GM12878 (cell line): ENCODE data around the gene SIRT2. TPM values are rescaled to one million over a fixed set of nuclear protein-coding genes. Genes with fewer than 3 reads are reported as not detected.

Experiments
- ATAC-seq: fragments of 200-7000 bp; cut with Tn5 transposase; 3 replicates; pipeline ENCODE4 v1.9.1; 2020; ENCODE audit warnings: mild to moderate bottlenecking, moderate library complexity
- BruUV-seq: library from RNA; stranded (reverse); fragments of 400-500 nt; replicated peaks from 2 replicates; lab custom pipeline; 2021; lab: Mats Ljungman, UMichigan
- CTCF ChIA-PET: fragments of 300-600 bp; sonication (Branson Sonifier 250); formaldehyde crosslinking; extraction: SDS; loops from one replicate; lab custom pipeline; 2021; ENCODE audit warnings: inconsistent platforms; lab: Yijun Ruan, JAX
- POLR2A ChIA-PET: fragments of 350-600 bp; formaldehyde crosslinking; extraction: SDS; loops from one replicate; lab custom pipeline; 2021; ENCODE audit warnings: inconsistent platforms; lab: Charles Lee
- RAD21 ChIA-PET: fragments of 300-600 bp; sonication (Branson Sonifier 250); formaldehyde crosslinking; loops from one replicate; lab custom pipeline; 2023; ENCODE audit warnings: antibody characterized with exemption; ENCODE audit not compliant: unreplicated experiment; lab: Charles Lee
- SMC1A ChIA-PET: fragments of 300-600 bp; sonication (Branson Sonifier 250); formaldehyde crosslinking; loops from one replicate; lab custom pipeline; 2023; ENCODE audit not compliant: unreplicated experiment, uncharacterized antibody; lab: Charles Lee
- DNase-seq: peaks from one replicate; pipeline ENCODE4 v3.0.0-alpha.2; 2011; ENCODE audit warnings: low read depth, low spot score
- FAIRE-seq: peaks from 3 replicates; lab custom pipeline; 2011; peaks lifted over from hg19 to GRCh38; lab: Jason Lieb, UNC
- H2AFZ ChIP-seq: 2 replicates; pipeline ENCODE4 v1.6.0; 2011; ENCODE audit warnings: low read depth, low read length, control low read depth; ENCODE audit not compliant: control insufficient read depth
- H3K27ac ChIP-seq: 2 replicates; pipeline ENCODE4 v1.5.1; 2011; ENCODE audit warnings: control low read depth; ENCODE audit not compliant: control insufficient read depth, insufficient read depth
- H3K27me3 ChIP-seq, 2 experiments: replicated peaks in 1 of 2; 2 replicates each; pipeline versions ENCODE4 v1.6.0 to v1.6.1; 2011; ENCODE audit warnings: low read length in 1 of 2; ENCODE audit not compliant: control insufficient read depth in 2 of 2, insufficient read depth in 2 of 2
- H3K36me3 ChIP-seq, 2 experiments: 2 replicates each; pipeline ENCODE4 v1.5.1; 2011; ENCODE audit warnings: low read length in 1 of 2; ENCODE audit not compliant: control insufficient read depth in 2 of 2, insufficient read depth in 2 of 2
- H3K4me1 ChIP-seq: 2 replicates; pipeline ENCODE4 v1.6.1; 2011; ENCODE audit warnings: mild to moderate bottlenecking, low read length, moderate library complexity, mixed read lengths; ENCODE audit not compliant: control insufficient read depth, insufficient read depth
- H3K4me2 ChIP-seq: 2 replicates; pipeline ENCODE4 v1.6.0; 2011; ENCODE audit warnings: control low read depth; ENCODE audit not compliant: control insufficient read depth, insufficient read depth
- H3K4me3 ChIP-seq: fragments of 200-600 bp; sonication (generic); 2 replicates; pipeline ENCODE4 v1.5.1; 2016
- H3K79me2 ChIP-seq: 2 replicates; pipeline ENCODE4 v1.6.0; 2011; ENCODE audit warnings: low read length; ENCODE audit not compliant: control insufficient read depth, insufficient read depth
- H3K9ac ChIP-seq: 2 replicates; pipeline ENCODE4 v1.8.0; 2011; ENCODE audit warnings: low read length, control low read depth, mixed read lengths; ENCODE audit not compliant: control insufficient read depth, insufficient read depth
- H3K9me3 ChIP-seq: replicated peaks from 3 replicates; pipeline ENCODE4 v1.5.1; 2011; ENCODE audit warnings: mild to moderate bottlenecking, low read length; ENCODE audit not compliant: control insufficient read depth, insufficient read depth
- H4K20me1 ChIP-seq: 2 replicates; pipeline ENCODE4 v1.6.0; 2011; ENCODE audit not compliant: control insufficient read depth, insufficient read depth
- ATF3 ChIP-seq: IDR thresholded peaks from 2 replicates; pipeline ENCODE4 v1.6.1; 2011; ENCODE audit warnings: low read depth, mild to moderate bottlenecking, low read length, moderate library complexity, borderline replicate concordance; ENCODE audit errors: extremely low read depth
- BCL11A ChIP-seq: IDR thresholded peaks from 2 replicates; pipeline ENCODE4 v1.6.1; 2011; ENCODE audit warnings: low read depth, low read length
- CHD4 ChIP-seq: fragments of 200-600 bp; sonication (generic); IDR thresholded peaks from 2 replicates; pipeline ENCODE4 v1.6.1; 2016; ENCODE audit warnings: mild to moderate bottlenecking
- ESRRA ChIP-seq: IDR thresholded peaks from 2 replicates; pipeline ENCODE4 v1.6.1; 2012; ENCODE audit warnings: mild to moderate bottlenecking, low read length, improper control_type of control experiment
- MAX ChIP-seq: IDR thresholded peaks from 2 replicates; pipeline ENCODE4 v1.6.1; 2012; ENCODE audit warnings: low read depth, low read length, improper control_type of control experiment
- MTA3 ChIP-seq: IDR thresholded peaks from 2 replicates; pipeline ENCODE4 v1.6.1; 2012; ENCODE audit warnings: low read length, inconsistent platforms, borderline replicate concordance
- NBN ChIP-seq: fragments of 450-650 bp; IDR thresholded peaks from 2 replicates; pipeline ENCODE4 v1.6.1; 2016
- POLR2A ChIP-seq: IDR thresholded peaks from 2 replicates; pipeline ENCODE4 v1.6.1; 2011; ENCODE audit warnings: low read depth, mild to moderate bottlenecking, low read length
- SPI1 ChIP-seq: IDR thresholded peaks from 2 replicates; pipeline ENCODE4 v1.6.1; 2011; ENCODE audit warnings: low read depth, mild to moderate bottlenecking, low read length, moderate library complexity, borderline replicate concordance; ENCODE audit not compliant: insufficient read depth
- STAT3 ChIP-seq: IDR thresholded peaks from 2 replicates; pipeline ENCODE4 v1.6.1; 2011; ENCODE audit warnings: low read depth, low read length, improper control_type of control experiment
- ZBTB33 ChIP-seq: fragments of 450-650 bp; IDR thresholded peaks from 2 replicates; pipeline ENCODE4 v1.6.1; 2017; ENCODE audit warnings: mild to moderate bottlenecking
- WGBS: methylation state at CpG from one replicate; pipeline ENCODE4 v1.1.6; 2016; ENCODE audit warnings: low lambda C conversion rate; ENCODE audit not compliant: insufficient replicate concordance, insufficient coverage; ENCODE audit errors: missing lambda C conversion rate; 5-methylcytosine and 5-hydroxymethylcytosine counted together
- in situ Hi-C: fragments of 300-500 bp; cut with MboI; formaldehyde crosslinking; loops from 9 replicates; pipeline ENCODE4 v1.14.3; 2018; ENCODE audit warnings: mixed read lengths
- intact Hi-C: fragments of 100-400 bp; cut with micrococcal nuclease; formaldehyde crosslinking; loops from one replicate; pipeline ENCODE4 v1.14.2; 2022; ENCODE audit not compliant: unreplicated experiment
- polyA plus RNA-seq, 11 experiments: library from polyadenylated mRNA; depleted of rRNA in 4 of 11; unstranded in 6 of 11; stranded (reverse) in 5 of 11; fragments of >200 nt; fragmentation: Nextera tagmentation in 4 of 11; fragmentation: Illumina TruSeq in 1 of 11; extraction: Ambion mirVana in 4 of 11; extraction: Trizol in 1 of 11; gene quantifications; 1 replicate in 1 of 11; 2 replicates in 10 of 11; pipeline versions ENCODE4 v1.2.1 to v1.2.3, GENCODE V29; 2011 to 2016; ENCODE audit warnings: inconsistent platforms in 2 of 11, missing spikeins in 2 of 11, low read depth in 1 of 11
- total RNA-seq, 4 experiments: library from RNA; depleted of rRNA in 3 of 4; stranded (reverse); fragments of >200 nt in 3 of 4; fragmentation: Illumina TruSeq in 1 of 4; extraction: Trizol in 1 of 4; gene quantifications; 2 replicates each; pipeline versions ENCODE4 v1.2.1 to v1.2.3, GENCODE V29; 2013 to 2021
- TF ChIP-seq, protein P1 (sequence below): fragments of 450-650 bp; IDR thresholded peaks from 2 replicates; pipeline ENCODE4 v1.6.1; 2017; ENCODE audit warnings: low read depth, mild to moderate bottlenecking, moderate library complexity
- TF ChIP-seq, protein P2 (sequence below): IDR thresholded peaks from 2 replicates; pipeline ENCODE4 v1.6.1; 2011; ENCODE audit warnings: low read depth, low read length, improper control_type of control experiment, borderline replicate concordance

The SIRT2 gene
- total and polyA plus RNA-seq, 10 of the 15 experiments (the other 5 are each of a cell fraction or from before 2014, with no cell fraction given): 1.4 to 38.7 (median 24.1) TPM

DNA sequence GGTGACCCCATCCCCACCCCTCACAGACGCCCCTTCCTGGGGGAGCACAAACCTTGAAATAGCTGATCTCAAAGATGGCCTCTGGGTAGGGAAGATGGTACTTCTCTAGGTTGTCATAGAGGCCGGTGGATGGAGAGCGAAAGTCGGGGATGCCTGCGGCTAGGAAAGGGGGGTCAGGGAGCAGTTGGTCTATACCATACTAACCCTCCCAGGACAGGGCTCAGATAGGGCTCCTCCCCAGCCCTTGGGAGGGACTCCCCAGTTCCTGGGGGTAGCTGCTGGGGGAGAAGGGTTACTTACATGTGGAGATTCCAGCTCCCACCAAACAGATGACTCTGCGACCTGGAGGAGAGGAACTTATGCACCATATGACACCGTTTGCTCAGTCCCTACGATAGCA is 9.6 kb downstream of the SIRT2 start:
- Histone ChIP-seq H3K4me1 (no peaks in the 10 kb centered on the region), H3K36me3 (no peaks in the 10 kb centered on the region; a peak in 1 of 4 replicates), H3K9ac (no peak overlapping the region), H2AFZ (no peak overlapping the region), H3K9me3 (no peaks in the 10 kb centered on the region), H3K4me2 (no peak overlapping the region), H4K20me1 (no peaks in the 10 kb centered on the region), H3K4me3 (no peak overlapping the region), H3K27ac (no peak overlapping the region), H3K79me2 (no peaks in the 10 kb centered on the region), H3K27me3 (no peaks in the 10 kb centered on the region)
- intact Hi-C loops: loop anchor here (10.0 kb wide), 2 partner anchors 55 to 105 kb away; partner anchors contain the start of genes ECH1 and LGALS7B
- DNase-seq (no peak), ATAC-seq (no peak), FAIRE-seq (no peak)
- ChIA-PET POLR2A (no interaction called here), CTCF (interaction anchor here (5.8 kb wide), 1 partner anchor 12 kb away, joined by 62 read pairs; the partner anchor contains the start of gene RINL), RAD21 (no interaction called here), SMC1A (no interaction called here)
- in situ Hi-C loops: no loop called here
- 76% methylated on average over 8 of the region's 8 CpGs for WGBS
- no TSS peak for BruUV-seq
- no peak for TF ChIP-seq ESRRA
- TF ChIP-seq, protein P1, sequence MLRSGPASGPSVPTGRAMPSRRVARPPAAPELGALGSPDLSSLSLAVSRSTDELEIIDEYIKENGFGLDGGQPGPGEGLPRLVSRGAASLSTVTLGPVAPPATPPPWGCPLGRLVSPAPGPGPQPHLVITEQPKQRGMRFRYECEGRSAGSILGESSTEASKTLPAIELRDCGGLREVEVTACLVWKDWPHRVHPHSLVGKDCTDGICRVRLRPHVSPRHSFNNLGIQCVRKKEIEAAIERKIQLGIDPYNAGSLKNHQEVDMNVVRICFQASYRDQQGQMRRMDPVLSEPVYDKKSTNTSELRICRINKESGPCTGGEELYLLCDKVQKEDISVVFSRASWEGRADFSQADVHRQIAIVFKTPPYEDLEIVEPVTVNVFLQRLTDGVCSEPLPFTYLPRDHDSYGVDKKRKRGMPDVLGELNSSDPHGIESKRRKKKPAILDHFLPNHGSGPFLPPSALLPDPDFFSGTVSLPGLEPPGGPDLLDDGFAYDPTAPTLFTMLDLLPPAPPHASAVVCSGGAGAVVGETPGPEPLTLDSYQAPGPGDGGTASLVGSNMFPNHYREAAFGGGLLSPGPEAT: no peak
- no peak for TF ChIP-seq NBN
- no peak for TF ChIP-seq MTA3

- Histone ChIP-seq H3K27ac (no peak overlapping the region), H2AFZ (no peak overlapping the region), H3K36me3 (no peaks in the 10 kb centered on the region; a peak in 1 of 4 replicates), H3K4me1 (no peaks in the 10 kb centered on the region), H3K4me2 (no peak overlapping the region), H3K79me2 (no peaks in the 10 kb centered on the region), H3K9ac (no peak overlapping the region), H3K4me3 (no peak overlapping the region), H4K20me1 (no peaks in the 10 kb centered on the region), H3K9me3 (no peaks in the 10 kb centered on the region), H3K27me3 (no peaks in the 10 kb centered on the region)
- WGBS: 87% methylated on average over 15 of the region's 17 CpGs
- intact Hi-C loops (loop anchor here (10.0 kb wide), 2 partner anchors 54 to 104 kb away; partner anchors contain the start of genes ECH1 and LGALS7B), in situ Hi-C loops (no loop called here)
- ChIA-PET SMC1A (no interaction called here), CTCF (interaction anchor here (1.3 to 5.8 kb wide), 5 partner anchors 11 to 376 kb away, joined by 8 to 62 read pairs (median 15); partner anchors contain the start of genes NFKBIB, RINL and SIRT2), POLR2A (no interaction called here), RAD21 (interaction anchor here (1.4 kb wide), 1 partner anchor 11 kb away, joined by 8 read pairs; the partner anchor contains the start of gene RINL)
- no peak for DNase-seq
- no peak for FAIRE-seq
- no peak for ATAC-seq
- no TSS peak for BruUV-seq
- TF ChIP-seq STAT3: no peak
- TF ChIP-seq POLR2A: no peak
- TF ChIP-seq SPI1: no peak
- no peak for TF ChIP-seq BCL11A
- TF ChIP-seq, protein P2, sequence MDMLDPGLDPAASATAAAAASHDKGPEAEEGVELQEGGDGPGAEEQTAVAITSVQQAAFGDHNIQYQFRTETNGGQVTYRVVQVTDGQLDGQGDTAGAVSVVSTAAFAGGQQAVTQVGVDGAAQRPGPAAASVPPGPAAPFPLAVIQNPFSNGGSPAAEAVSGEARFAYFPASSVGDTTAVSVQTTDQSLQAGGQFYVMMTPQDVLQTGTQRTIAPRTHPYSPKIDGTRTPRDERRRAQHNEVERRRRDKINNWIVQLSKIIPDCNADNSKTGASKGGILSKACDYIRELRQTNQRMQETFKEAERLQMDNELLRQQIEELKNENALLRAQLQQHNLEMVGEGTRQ: no peak
- no peak for TF ChIP-seq ATF3
- TF ChIP-seq MAX: no peak
- TF ChIP-seq ZBTB33: no peak
- no peak for TF ChIP-seq CHD4
Measured at GRCh38 chr19:38888876-38889275, 10.5 kb downstream of the SIRT2 start.
